GM15510 (cell line): ENCODE results near the gene STXBP1.
A peak's percentile ranks its signal among the peaks of the same experiment; 100 is the strongest.

Experiments used
- POLR2A ChIP-seq: IDR thresholded peaks from 3 replicates; pipeline ENCODE4 v1.6.1; 2011; ENCODE audit warnings: borderline replicate concordance; ENCODE audit not compliant: insufficient read length; ENCODE audit errors: extremely low read depth

Gene STXBP1

DNA sequence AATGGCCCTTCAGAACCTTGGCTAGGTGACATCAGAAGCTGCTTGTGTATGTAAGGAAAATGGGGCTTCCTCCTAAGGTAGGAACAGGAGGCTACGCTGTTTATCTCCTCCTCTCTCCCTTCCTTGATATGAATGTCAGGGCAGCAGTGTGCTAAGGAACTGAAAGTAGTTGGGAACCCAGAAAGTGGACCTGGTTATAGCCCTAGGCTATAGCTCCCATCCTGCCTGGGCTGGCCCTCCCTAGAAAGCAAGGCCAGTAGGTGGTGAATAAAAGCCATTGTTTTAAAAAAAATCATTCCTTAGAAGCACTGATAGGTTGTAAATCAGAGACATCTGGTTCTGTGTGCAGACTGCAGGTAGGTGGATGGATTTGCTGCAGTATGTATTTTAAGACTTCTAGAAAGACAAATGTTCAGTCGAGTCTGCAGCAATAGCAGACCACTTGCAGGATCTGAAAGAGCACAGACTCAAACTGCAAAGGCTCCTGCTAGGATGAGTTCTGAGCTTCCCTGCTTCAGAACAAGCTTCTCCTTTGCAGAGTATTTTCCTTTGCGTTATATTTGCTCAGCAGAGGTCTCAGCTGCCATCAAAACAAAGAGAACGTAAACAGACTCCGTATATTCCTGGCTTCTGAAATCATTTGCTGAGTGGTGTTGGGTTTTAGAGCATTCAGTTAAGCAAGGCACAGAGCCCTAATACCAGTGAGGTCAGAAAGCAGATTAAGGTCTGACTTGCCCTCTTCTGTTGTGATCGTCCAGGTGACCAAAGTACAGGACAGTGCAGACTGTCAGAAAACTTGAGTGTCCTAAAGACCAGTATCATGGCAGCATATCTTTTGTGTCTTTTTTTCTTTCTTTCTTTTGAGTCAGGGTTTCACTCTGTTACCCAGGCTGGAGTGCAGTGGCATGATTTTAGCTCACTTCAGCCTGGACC, 74.7 kb downstream of the STXBP1 start:
- no peak for TF ChIP-seq POLR2A

- no peak for TF ChIP-seq POLR2A
Measured at GRCh38 chr9:127689329-127690000, 77.4 kb downstream of the STXBP1 start.

GRCh38 chr9:127690735-127691134, 78.7 kb downstream of the STXBP1 start:
- TF ChIP-seq POLR2A, result no peak

GRCh38 chr9:127692071-127692470, 80.0 kb downstream of the STXBP1 start:
- no peak for TF ChIP-seq POLR2A

DNA sequence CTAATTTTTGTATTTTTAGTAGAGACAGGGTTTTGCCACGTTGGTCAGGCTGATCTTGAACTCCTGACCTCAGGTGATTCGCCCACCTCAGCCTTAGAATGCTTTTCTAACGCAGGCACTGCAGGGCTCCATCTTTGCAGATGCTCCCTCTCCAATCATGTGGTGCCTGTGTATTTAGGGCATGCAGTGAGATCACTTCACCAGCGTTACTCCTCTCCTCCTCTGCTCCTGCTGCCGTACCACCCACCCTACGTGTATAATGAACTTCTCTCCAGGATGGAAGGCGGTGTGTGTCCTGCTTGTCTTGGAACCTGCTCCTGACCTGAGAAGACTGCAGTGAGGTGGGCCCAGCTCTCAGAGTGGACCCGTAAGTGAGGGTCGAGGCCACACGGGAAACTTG, 81.1 kb downstream of the STXBP1 start:
- no peak for TF ChIP-seq POLR2A

DNA sequence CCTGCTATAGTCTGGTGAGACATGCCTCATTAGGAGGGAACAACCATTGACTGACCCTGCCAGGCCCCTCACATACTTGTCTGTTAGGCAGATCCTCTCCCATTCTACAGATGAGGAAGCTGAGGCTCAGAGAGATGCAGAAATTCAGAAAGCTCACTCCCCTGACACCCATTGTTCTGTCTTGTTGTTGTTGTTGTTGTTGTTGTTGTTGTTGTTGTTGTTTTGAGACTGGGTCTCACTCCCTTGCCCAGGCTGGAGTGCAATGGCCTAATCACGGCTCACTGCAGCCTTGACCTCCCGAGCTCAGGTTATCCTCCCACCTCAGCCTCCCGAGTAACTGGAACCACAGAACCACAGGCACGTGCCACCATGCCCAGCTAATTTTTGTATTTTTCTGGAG, 81.6 kb downstream of the STXBP1 start:
- TF ChIP-seq POLR2A, result no peak

DNA sequence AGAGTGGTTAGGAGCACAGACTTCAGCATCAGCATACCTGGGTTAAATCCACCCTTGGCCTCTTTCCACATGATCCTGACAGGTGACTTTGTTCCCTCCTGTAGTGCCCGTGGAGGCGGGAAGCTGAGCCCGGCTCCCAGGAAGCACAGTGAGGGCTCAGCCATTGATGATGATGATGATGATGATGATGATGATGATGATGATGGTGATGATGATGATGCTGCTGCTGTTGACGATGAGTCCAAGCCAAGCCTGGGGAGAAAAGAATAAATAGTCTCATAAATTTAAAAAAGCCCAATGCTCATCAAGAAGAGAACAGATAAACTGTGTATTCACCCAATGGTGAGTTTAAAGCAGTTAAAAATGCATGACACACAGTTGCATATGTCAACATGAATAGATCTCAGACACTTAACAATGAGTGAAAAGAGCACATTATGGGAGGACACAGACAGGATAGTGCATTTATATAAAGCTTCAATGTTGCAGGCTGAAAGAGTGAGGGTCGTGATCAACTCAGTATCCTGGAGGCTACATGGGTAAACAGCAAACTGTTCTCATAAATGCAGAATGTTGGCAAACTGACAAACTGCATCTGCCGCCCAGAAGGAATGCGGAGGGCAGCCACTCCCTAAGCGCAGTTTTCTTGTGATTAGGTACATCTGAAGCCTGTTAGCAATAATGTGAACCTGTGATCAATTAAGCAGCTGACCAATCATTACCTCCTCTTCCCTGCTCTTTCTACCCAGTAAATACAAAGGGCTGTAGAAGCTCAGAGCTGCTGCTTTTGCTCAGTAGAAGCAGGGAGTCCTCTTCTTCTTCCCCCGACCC, 83.0 kb downstream of the STXBP1 start:
- no peak for TF ChIP-seq POLR2A

- no peak for TF ChIP-seq POLR2A
Measured at GRCh38 chr9:127697575-127697974, 85.5 kb downstream of the STXBP1 start.

- no peak for TF ChIP-seq POLR2A
Measured at GRCh38 chr9:127698386-127698785, 86.3 kb downstream of the STXBP1 start.

DNA sequence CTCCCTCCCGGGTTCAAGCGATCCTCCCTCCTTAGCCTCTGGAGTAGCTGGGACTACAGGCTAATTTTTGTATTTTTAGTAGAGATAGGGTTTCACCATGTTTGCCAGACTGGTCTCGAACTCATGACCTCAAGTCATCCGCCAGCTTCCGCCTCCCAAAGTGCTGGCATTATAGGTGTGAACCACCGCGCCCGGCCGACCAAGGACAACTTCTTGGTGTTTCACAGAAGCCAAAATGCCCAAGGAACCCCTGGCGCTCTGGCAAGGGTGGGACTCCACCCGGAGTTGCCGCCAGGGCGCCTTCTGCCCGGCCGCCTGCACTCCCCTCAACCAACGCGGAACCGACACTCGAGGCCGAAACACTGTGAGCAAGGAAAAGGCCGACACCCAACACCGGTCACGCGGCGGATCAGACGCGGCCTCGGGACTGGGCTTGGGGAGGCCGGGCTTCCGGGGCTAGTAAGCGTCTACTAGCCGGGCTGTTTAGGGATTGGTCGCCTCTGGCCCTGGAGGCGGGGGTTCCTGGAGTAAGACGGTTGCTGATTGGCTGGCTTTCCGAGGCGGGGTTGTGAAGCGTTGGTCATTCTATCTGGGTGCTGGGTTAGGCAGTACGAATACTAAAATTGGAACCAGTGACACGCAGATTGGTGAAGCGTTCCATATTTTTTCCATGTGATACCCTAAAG, 87.1 kb downstream of the STXBP1 start:
- TF ChIP-seq POLR2A, result peak; percentile 57

GRCh38 chr9:127700140-127700539, 88.1 kb downstream of the STXBP1 start:
- no peak for TF ChIP-seq POLR2A

- no peak for TF ChIP-seq POLR2A
Measured at GRCh38 chr9:127700594-127701255, 88.6 kb downstream of the STXBP1 start.

DNA sequence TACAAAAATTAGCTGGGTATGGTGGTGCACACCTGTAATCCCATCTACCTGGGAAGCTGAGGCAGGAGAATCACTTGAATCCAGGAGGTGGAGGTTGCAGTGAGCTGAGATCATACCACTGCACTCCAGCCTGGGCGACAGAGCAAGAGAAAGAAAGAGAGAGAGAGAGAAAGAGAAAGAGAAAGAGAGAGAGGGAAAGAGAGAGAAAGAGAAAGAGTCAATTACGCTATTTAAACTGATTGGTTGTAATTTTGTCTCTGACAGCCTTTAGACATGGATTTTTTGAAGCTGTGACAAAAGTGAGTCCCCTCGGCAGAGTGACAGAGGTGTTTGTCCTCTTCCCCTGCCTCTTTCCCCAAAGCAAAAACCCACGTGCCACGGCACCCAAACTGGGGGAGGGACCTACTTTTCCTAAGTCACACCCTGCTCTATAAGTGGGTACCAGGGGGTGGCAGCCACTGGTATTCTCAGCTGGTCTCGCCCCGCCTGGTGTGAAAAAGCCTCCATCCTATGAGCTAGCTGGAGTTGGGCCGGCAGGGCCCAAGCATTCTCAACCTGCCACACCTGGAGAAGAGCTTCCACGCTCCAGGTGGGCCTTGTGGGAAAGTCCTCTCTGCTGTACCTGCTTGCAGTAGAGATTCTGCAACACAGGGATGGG, 91.3 kb downstream of the STXBP1 start:
- no peak for TF ChIP-seq POLR2A
